Breast epithelium (tissue), 4 donors: ENCODE results near the gene TSPAN32. TPM values are rescaled to one million over a fixed set of nuclear protein-coding genes. Genes with fewer than 3 reads are reported as not detected.
A peak's percentile ranks its signal among the peaks of the same experiment; 100 is the strongest.

ENCODE experiments used
- DNase-seq, 2 donors: peaks; one replicate each; pipeline ENCODE4 v3.0.0-alpha.2; 2019; ENCODE audit warnings: low spot score in 2 of 2
- H3K27ac ChIP-seq, 2 donors: fragments of 200-600 bp; sonication (generic) in 1 of 2; one replicate each; pipeline ENCODE4 v1.5.1; 2016 to 2019; ENCODE audit warnings: mild to moderate bottlenecking in 1 of 2
- H3K27me3 ChIP-seq, 2 donors: fragments of 200-600 bp; sonication (generic) in 1 of 2; one replicate each; pipeline versions ENCODE4 v1.5.1 to v1.6.0; 2017 to 2019; ENCODE audit warnings: control low read depth in 1 of 2, mild to moderate bottlenecking in 1 of 2
- H3K36me3 ChIP-seq: fragments of 200-600 bp; one replicate; pipeline ENCODE4 v1.5.1; 2019
- H3K4me1 ChIP-seq, 2 donors: fragments of 200-600 bp; sonication (generic); one replicate each; pipeline ENCODE4 v1.5.1; 2016 to 2019; ENCODE audit warnings: control low read depth in 1 of 2
- H3K4me3 ChIP-seq, 3 donors: fragments of 200-600 bp; sonication (generic); 1 replicate in 2 of 3; 2 replicates in 1 of 3; pipeline ENCODE4 v1.5.1; 2016 to 2019; ENCODE audit warnings: mild to moderate bottlenecking in 3 of 3, moderate library complexity in 2 of 3
- H3K9me3 ChIP-seq, 2 donors: fragments of 200-600 bp; sonication (generic) in 1 of 2; one replicate each; pipeline ENCODE4 v1.5.1; 2016 to 2019; ENCODE audit warnings: control low read depth in 1 of 2
- CTCF ChIP-seq, 3 donors: fragments of 450-650 bp; IDR thresholded peaks; one replicate each; pipeline ENCODE4 v1.5.1; 2016 to 2017; ENCODE audit warnings: antibody characterized with exemption in 3 of 3, mild to moderate bottlenecking in 3 of 3, moderate library complexity in 3 of 3
- POLR2A ChIP-seq: fragments of 450-650 bp; IDR thresholded peaks from one replicate; pipeline ENCODE4 v1.6.1; 2016; ENCODE audit warnings: antibody characterized with exemption, mild to moderate bottlenecking, moderate library complexity
- POLR2AphosphoS5 ChIP-seq, 3 donors: sonication (generic); formaldehyde crosslinking; IDR thresholded peaks; one replicate each; pipeline ENCODE4 v1.6.1; 2017; ENCODE audit warnings: antibody characterized with exemption in 3 of 3
- intact Hi-C: fragments of 100-400 bp; cut with DNase I; formaldehyde crosslinking; loops from one replicate; pipeline ENCODE4 v1.15.1; 2023; ENCODE audit warnings: low total_unique reads
- total RNA-seq, 3 donors: library from RNA; depleted of rRNA; stranded (reverse); fragments of >200 nt; gene quantifications; one replicate each; pipeline ENCODE4 v1.1.0, GENCODE V29; 2016

The TSPAN32 gene
- total RNA-seq, result 1 to 10 TPM in 2 of 3 donors, under 1 TPM in 1; 0.33 to 2.4 (median 1.0) TPM

GRCh38 chr11:2301631-2302305 lies at the start of gene TSPAN32, which contains the start of gene C11orf21:
Gene TSPAN32 (plus strand): TSS chr11:2302013. CDS start chr11:2302150, 137 bp downstream.
Gene C11orf21 (minus strand): TSS chr11:2301918. CDS start chr11:2301808, 110 bp downstream.
- H3K36me3 ChIP-seq, result no peaks in the 10 kb centered on the region
- no peaks in the 10 kb centered on the region for H3K27me3 ChIP-seq
- peak within 1 kb of the TSS in 1 of 2 donors; percentile 48 for H3K27ac ChIP-seq
- H3K9me3 ChIP-seq, result no peaks in the 10 kb centered on the region
- peak; percentile 25 to 37 for DNase-seq
- H3K4me3 ChIP-seq, result peak within 1 kb of the TSS in 2 of 3 donors; percentile 8 to 15
- peaks cover 0 to 7% of the 10 kb centered on the region in 2 donors for H3K4me1 ChIP-seq
- intact Hi-C loops, result loop anchor here (1.0 kb wide), 1 partner anchor 118 kb away; no protein-coding TSS in a partner anchor
- no peak for TF ChIP-seq CTCF (IDR thresholded peaks at IDR 0.05)
- TF ChIP-seq POLR2AphosphoS5 (IDR thresholded peaks at IDR 0.05), result no peak
- TF ChIP-seq POLR2A, result no peak

- Histone ChIP-seq H3K27me3 (no peaks in the 10 kb centered on the region), H3K4me1 (no peaks in the 10 kb centered on the region), H3K4me3 (no peak overlapping the region), H3K36me3 (no peaks in the 10 kb centered on the region), H3K27ac (no peak overlapping the region), H3K9me3 (no peaks in the 10 kb centered on the region)
- DNase-seq, result peak in 1 of 2 donors; percentile 17
- intact Hi-C loops, result no loop called here
- TF ChIP-seq CTCF (IDR thresholded peaks at IDR 0.05) (no peak), POLR2AphosphoS5 (IDR thresholded peaks at IDR 0.05) (no peak), POLR2A (no peak)
Observed at GRCh38 chr11:2252018-2252417, 49.8 kb upstream of the TSPAN32 start.

- intact Hi-C loops, result no loop called here
Observed at GRCh38 chr11:2256293-2256913, 45.4 kb upstream of the TSPAN32 start.

GRCh38 chr11:2256951-2257700 lies 44.7 kb upstream of the TSPAN32 start:
- H3K27ac ChIP-seq, result peak overlapping the region; percentile 73 to 89

More at GRCh38 chr11:2256293-2256913, 45.4 kb upstream of the TSPAN32 start:
- H3K27me3 ChIP-seq, result no peaks in the 10 kb centered on the region
- peak overlapping the region in 1 of 2 donors; percentile 12 for H3K27ac ChIP-seq
- no peak for TF ChIP-seq CTCF (IDR thresholded peaks at IDR 0.05)
- no peak for TF ChIP-seq POLR2A
- no peak for TF ChIP-seq POLR2AphosphoS5 (IDR thresholded peaks at IDR 0.05)
- no peaks in the 10 kb centered on the region for H3K36me3 ChIP-seq
- H3K9me3 ChIP-seq, result no peaks in the 10 kb centered on the region
- no peak overlapping the region for H3K4me3 ChIP-seq
- DNase-seq, result peak in 1 of 2 donors; percentile 46
- peaks cover 0 to 4% of the 10 kb centered on the region in 2 donors for H3K4me1 ChIP-seq

More at GRCh38 chr11:2256951-2257700, 44.7 kb upstream of the TSPAN32 start:
- H3K36me3 ChIP-seq, result no peaks in the 10 kb centered on the region
- DNase-seq, result peak; percentile 83 to 93
- H3K27me3 ChIP-seq, result no peaks in the 10 kb centered on the region
- intact Hi-C loops, result no loop called here
- peaks cover 0 to 4% of the 10 kb centered on the region in 2 donors for H3K4me1 ChIP-seq
- TF ChIP-seq POLR2A (no peak), POLR2AphosphoS5 (IDR thresholded peaks at IDR 0.05) (no peak), CTCF (IDR thresholded peaks at IDR 0.05) (no peak)
- no peaks in the 10 kb centered on the region for H3K9me3 ChIP-seq
- H3K4me3 ChIP-seq, result peak overlapping the region in 2 of 3 donors; percentile 12 to 49
